H9 (cell line): ENCODE data around the gene RAB26. TPM values are rescaled to one million over a fixed set of nuclear protein-coding genes. Genes with fewer than 3 reads are reported as not detected.

Source experiments
- DNase-seq: peaks from one replicate; pipeline ENCODE4 v3.0.0-alpha.2; 2017
- H2AFZ ChIP-seq: one replicate; pipeline ENCODE4 v1.6.1; 2013; ENCODE audit warnings: mild to moderate bottlenecking, low read length, control low read depth, moderate library complexity
- H2AK5ac ChIP-seq: 2 replicates; pipeline ENCODE4 v1.6.1; 2013; ENCODE audit warnings: low read length, control low read depth, mixed read lengths; ENCODE audit not compliant: insufficient read length
- H2BK120ac ChIP-seq: one replicate; pipeline ENCODE4 v1.6.1; 2013; ENCODE audit warnings: low read depth, mild to moderate bottlenecking, low read length, control low read depth, inconsistent platforms; ENCODE audit not compliant: poor library complexity, severe bottlenecking
- H2BK12ac ChIP-seq: 2 replicates; pipeline ENCODE4 v1.6.1; 2013; ENCODE audit warnings: low read length, control low read depth, mixed read lengths, low read depth; ENCODE audit not compliant: insufficient read length
- H2BK15ac ChIP-seq: 2 replicates; pipeline ENCODE4 v1.6.1; 2013; ENCODE audit warnings: low read depth, low read length, control low read depth
- H2BK20ac ChIP-seq: one replicate; pipeline ENCODE4 v1.6.1; 2013; ENCODE audit warnings: low read depth, mild to moderate bottlenecking, low read length, control low read depth, inconsistent platforms; ENCODE audit not compliant: poor library complexity, severe bottlenecking
- H2BK5ac ChIP-seq: 2 replicates; pipeline ENCODE4 v1.6.1; 2013; ENCODE audit warnings: low read length, control low read depth, mixed read lengths; ENCODE audit not compliant: insufficient read length
- H3K14ac ChIP-seq: 2 replicates; pipeline ENCODE4 v1.6.1; 2013; ENCODE audit warnings: low read length, control low read depth; ENCODE audit not compliant: insufficient read depth
- H3K18ac ChIP-seq: 2 replicates; pipeline ENCODE4 v1.6.1; 2013; ENCODE audit warnings: low read depth, mild to moderate bottlenecking, mixed read lengths, low read length, control low read depth; ENCODE audit not compliant: insufficient read length
- H3K23ac ChIP-seq: 2 replicates; pipeline ENCODE4 v1.6.1; 2013; ENCODE audit warnings: low read length, control low read depth, mixed read lengths, low read depth; ENCODE audit not compliant: insufficient read length
- H3K23me2 ChIP-seq: 2 replicates; pipeline ENCODE4 v1.6.1; 2013; ENCODE audit warnings: low read depth, mild to moderate bottlenecking, mixed read lengths, low read length, control low read depth; ENCODE audit not compliant: insufficient read length, poor library complexity, severe bottlenecking
- H3K27ac ChIP-seq: 2 replicates; pipeline ENCODE4 v1.5.1; 2013; ENCODE audit warnings: low read length, control low read depth, mixed read lengths, low read depth; ENCODE audit not compliant: insufficient read length
- H3K27me3 ChIP-seq: 2 replicates; pipeline ENCODE4 v1.6.1; 2013; ENCODE audit warnings: low read length, control low read depth, inconsistent platforms; ENCODE audit not compliant: insufficient read depth
- H3K4ac ChIP-seq: 2 replicates; pipeline ENCODE4 v1.6.1; 2013; ENCODE audit warnings: low read depth, mild to moderate bottlenecking, control low read depth, inconsistent platforms, low read length, moderate library complexity
- H3K4me1 ChIP-seq: 2 replicates; pipeline ENCODE4 v1.6.1; 2013; ENCODE audit warnings: low read length, control low read depth, inconsistent platforms; ENCODE audit not compliant: insufficient read depth
- H3K4me2 ChIP-seq: 2 replicates; pipeline ENCODE4 v1.6.1; 2013; ENCODE audit warnings: low read length, control low read depth, mixed read lengths; ENCODE audit not compliant: insufficient read length, insufficient read depth
- H3K56ac ChIP-seq: 2 replicates; pipeline ENCODE4 v1.6.1; 2013; ENCODE audit warnings: low read depth, mild to moderate bottlenecking, mixed read lengths, low read length, control low read depth; ENCODE audit not compliant: insufficient read length
- H3K79me1 ChIP-seq: 2 replicates; pipeline ENCODE4 v1.6.1; 2013; ENCODE audit warnings: low read depth, mild to moderate bottlenecking, moderate library complexity, low read length, control low read depth, inconsistent platforms; ENCODE audit not compliant: insufficient read depth, poor library complexity, severe bottlenecking
- H3K79me2 ChIP-seq: 2 replicates; pipeline ENCODE4 v1.6.1; 2013; ENCODE audit warnings: low read length, control low read depth, inconsistent platforms; ENCODE audit not compliant: insufficient read depth
- H3K9ac ChIP-seq: 2 replicates; pipeline ENCODE4 v1.6.1; 2013; ENCODE audit warnings: low read length, control low read depth, mixed read lengths; ENCODE audit not compliant: insufficient read length; ENCODE audit errors: extremely low read depth
- H3K9me3 ChIP-seq: one replicate; pipeline ENCODE4 v1.6.1; 2013; ENCODE audit warnings: low read depth, low read length, inconsistent platforms; ENCODE audit not compliant: control insufficient read depth
- H3T11ph ChIP-seq: one replicate; pipeline ENCODE4 v1.6.1; 2013; ENCODE audit warnings: mild to moderate bottlenecking, low read length, control low read depth, inconsistent platforms
- H4K20me1 ChIP-seq: one replicate; pipeline ENCODE4 v1.6.1; 2013; ENCODE audit not compliant: control insufficient read depth, insufficient read length, insufficient read depth
- H4K5ac ChIP-seq: 2 replicates; pipeline ENCODE4 v1.6.1; 2013; ENCODE audit warnings: low read depth, mild to moderate bottlenecking, mixed read lengths, low read length, control low read depth; ENCODE audit not compliant: insufficient read length
- H4K8ac ChIP-seq: replicated peaks from 2 replicates; pipeline ENCODE4 v1.6.1; 2013; ENCODE audit warnings: low read length, control low read depth, mixed read lengths, low read depth; ENCODE audit not compliant: insufficient read length
- H4K91ac ChIP-seq: 2 replicates; pipeline ENCODE4 v1.6.1; 2013; ENCODE audit warnings: low read depth, mild to moderate bottlenecking, moderate library complexity, mixed read lengths, low read length, control low read depth; ENCODE audit not compliant: insufficient read length
- H3K27ac Mint-ChIP-seq, 3 experiments: 2 replicates in 2 of 3; 3 replicates in 1 of 3; pipeline ENCODE4 v1.8.0; 2020 to 2021; ENCODE audit warnings: mixed read lengths in 3 of 3, mild to moderate bottlenecking in 1 of 3, moderate library complexity in 1 of 3
- H3K27me3 Mint-ChIP-seq: 2 replicates; pipeline ENCODE4 v1.8.0; 2021; ENCODE audit warnings: low read depth, mild to moderate bottlenecking, moderate library complexity, mixed read lengths
- H3K36me3 Mint-ChIP-seq, 3 experiments: 2 replicates in 2 of 3; 3 replicates in 1 of 3; pipeline ENCODE4 v1.8.0; 2020 to 2021; ENCODE audit warnings: low read depth in 3 of 3, mixed read lengths in 3 of 3; ENCODE audit not compliant: insufficient read depth in 1 of 3
- H3K4me1 Mint-ChIP-seq, 2 experiments: 2 replicates each; pipeline ENCODE4 v1.8.0; 2020; ENCODE audit warnings: mixed read lengths in 2 of 2
- H3K4me3 Mint-ChIP-seq, 2 experiments: 2 replicates in 1 of 2; 3 replicates in 1 of 2; pipeline ENCODE4 v1.8.0; 2020 to 2021; ENCODE audit warnings: mild to moderate bottlenecking in 2 of 2, mixed read lengths in 2 of 2, moderate library complexity in 1 of 2
- H3K9me3 Mint-ChIP-seq, 2 experiments: 2 replicates in 1 of 2; 3 replicates in 1 of 2; pipeline ENCODE4 v1.8.0; 2020; ENCODE audit warnings: mild to moderate bottlenecking in 2 of 2, mixed read lengths in 2 of 2, moderate library complexity in 1 of 2
- WGBS: extraction: QIAGEN DNeasy Blood & Tissue Kit; methylation state at CpG from one replicate; pipeline ENCODE4 v1.1.7; 2013; ENCODE audit warnings: missing lambda C conversion rate, low lambda C conversion rate, mixed read lengths; ENCODE audit not compliant: insufficient read length; ENCODE audit errors: extremely low coverage; 5-methylcytosine and 5-hydroxymethylcytosine counted together
- total RNA-seq: library from RNA; stranded (reverse); gene quantifications from 2 replicates; pipeline ENCODE4 v1.2.1, GENCODE V29; 2021
- TF ChIP-seq, protein P1 (sequence below): fragments of 200-600 bp; sonication (generic); conservative IDR thresholded peaks from 3 replicates; pipeline ENCODE4 v1.8.0; 2021; ENCODE audit warnings: antibody characterized with exemption, mild to moderate bottlenecking

RAB26 gene
- total RNA-seq, 1 experiment from 2014 or later = 2.4 TPM

DNA sequence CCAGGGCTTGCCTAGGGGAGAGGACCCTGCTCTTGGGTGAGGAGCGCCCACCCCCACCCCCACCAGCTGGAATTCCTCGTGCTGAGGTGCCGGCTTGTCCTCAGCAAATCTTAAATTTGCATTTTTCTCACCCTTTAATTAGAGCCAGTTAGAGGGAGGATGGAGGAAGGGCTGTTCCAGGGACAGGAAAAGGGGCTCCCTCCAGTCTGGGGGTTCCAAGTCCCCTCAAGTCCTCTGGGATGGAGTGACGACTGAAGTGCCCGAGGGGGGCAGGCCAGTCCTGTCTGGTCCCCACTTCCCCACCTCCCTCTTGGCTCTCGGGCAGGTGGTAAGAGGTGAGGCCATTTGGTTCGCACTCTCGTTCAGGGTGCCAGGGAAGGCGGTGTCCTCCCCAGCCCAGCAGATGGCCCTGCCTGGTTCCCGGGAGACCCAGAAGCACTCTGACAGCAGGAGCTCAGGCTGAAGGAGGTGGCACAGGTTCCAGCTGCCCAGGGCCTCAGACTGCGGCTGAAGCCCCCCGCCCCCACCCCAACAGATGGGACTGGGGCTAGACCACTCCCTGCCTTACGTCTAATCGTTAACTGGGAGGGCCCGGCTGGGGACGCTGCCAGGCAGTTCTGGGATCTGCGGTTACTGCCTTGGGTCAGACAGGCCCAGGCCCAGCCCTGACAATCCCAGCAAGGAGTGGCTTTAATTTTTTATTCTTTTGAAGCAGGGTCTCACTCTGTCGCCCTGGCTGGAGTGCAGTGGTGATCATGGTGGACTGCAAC is 2.2 kb downstream of the RAB26 start:
- Histone ChIP-seq H3K14ac (no peak overlapping the region), H2AK5ac (no peak overlapping the region), H3T11ph (no peak overlapping the region), H3K23ac (no peak overlapping the region), H3K9me3 (no peaks in the 10 kb centered on the region), H3K27ac (no peak overlapping the region), H3K79me1 (no peaks in the 10 kb centered on the region), H2BK120ac (no peak overlapping the region), H3K23me2 (peaks cover 29% of the 10 kb centered on the region), H2BK12ac (no peak overlapping the region), H3K4me1 (peaks cover 3% of the 10 kb centered on the region; the same call in 1 of the 2 replicates), H4K8ac (no peak overlapping the region), H3K4me2 (peak overlapping the region; percentile 56), H3K4ac (no peak overlapping the region), H2BK5ac (no peak overlapping the region), H2BK15ac (no peak overlapping the region), H3K9ac (no peak overlapping the region), H4K20me1 (no peaks in the 10 kb centered on the region), H3K56ac (no peak overlapping the region), H4K91ac (no peak overlapping the region), H2BK20ac (no peak overlapping the region), H4K5ac (no peak overlapping the region), H2AFZ (no peak overlapping the region), H3K79me2 (peaks cover 11% of the 10 kb centered on the region; the same call in 1 of the 2 replicates), H3K18ac (no peak overlapping the region), H3K27me3 (no peaks in the 10 kb centered on the region)
- Mint-ChIP-seq H3K27ac (peak overlapping the region in 2 of 3 experiments; percentile 82 to 96; a peak in 2 of 7 replicates), H3K9me3 (peaks cover 0 to 9% of the 10 kb centered on the region in 2 experiments; a peak in 3 of 5 replicates), H3K4me3 (peak overlapping the region; percentile 97), H3K27me3 (peaks cover 14% of the 10 kb centered on the region), H3K4me1 (peaks cover 26 to 43% of the 10 kb centered on the region in 2 experiments), H3K36me3 (peaks cover 26 to 43% (median 34%) of the 10 kb centered on the region in 3 experiments)
- peak; percentile 89 for DNase-seq
- TF ChIP-seq, protein P1, sequence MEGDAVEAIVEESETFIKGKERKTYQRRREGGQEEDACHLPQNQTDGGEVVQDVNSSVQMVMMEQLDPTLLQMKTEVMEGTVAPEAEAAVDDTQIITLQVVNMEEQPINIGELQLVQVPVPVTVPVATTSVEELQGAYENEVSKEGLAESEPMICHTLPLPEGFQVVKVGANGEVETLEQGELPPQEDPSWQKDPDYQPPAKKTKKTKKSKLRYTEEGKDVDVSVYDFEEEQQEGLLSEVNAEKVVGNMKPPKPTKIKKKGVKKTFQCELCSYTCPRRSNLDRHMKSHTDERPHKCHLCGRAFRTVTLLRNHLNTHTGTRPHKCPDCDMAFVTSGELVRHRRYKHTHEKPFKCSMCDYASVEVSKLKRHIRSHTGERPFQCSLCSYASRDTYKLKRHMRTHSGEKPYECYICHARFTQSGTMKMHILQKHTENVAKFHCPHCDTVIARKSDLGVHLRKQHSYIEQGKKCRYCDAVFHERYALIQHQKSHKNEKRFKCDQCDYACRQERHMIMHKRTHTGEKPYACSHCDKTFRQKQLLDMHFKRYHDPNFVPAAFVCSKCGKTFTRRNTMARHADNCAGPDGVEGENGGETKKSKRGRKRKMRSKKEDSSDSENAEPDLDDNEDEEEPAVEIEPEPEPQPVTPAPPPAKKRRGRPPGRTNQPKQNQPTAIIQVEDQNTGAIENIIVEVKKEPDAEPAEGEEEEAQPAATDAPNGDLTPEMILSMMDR = peak; percentile 11; the same call in 1 of the 3 replicates
- no CpG with 5 or more reads among the region's 18 CpGs for WGBS
